T-helper 1 cell treated with Interleukin-12 subunit alpha and Interleukin-12 subunit beta and Interleukin-4 antibody, amounts not matched to agents 30 μg/mL and 1 μg/mL, for 36 hours (primary cell): ENCODE measurements around the gene SIRPA.

Experiments
- H3K27ac Mint-ChIP-seq: one replicate; pipeline ENCODE4 v1.8.0; 2021; ENCODE audit warnings: mild to moderate bottlenecking, mixed read lengths
- H3K27me3 Mint-ChIP-seq: one replicate; pipeline ENCODE4 v1.8.0; 2021; ENCODE audit warnings: low read depth, mixed read lengths
- H3K36me3 Mint-ChIP-seq: one replicate; pipeline ENCODE4 v1.8.0; 2021; ENCODE audit warnings: low read depth, mixed read lengths
- H3K4me1 Mint-ChIP-seq: one replicate; pipeline ENCODE4 v1.8.0; 2021; ENCODE audit warnings: low read depth, mixed read lengths
- H3K4me3 Mint-ChIP-seq: one replicate; pipeline ENCODE4 v1.8.0; 2021; ENCODE audit warnings: mild to moderate bottlenecking, moderate library complexity, mixed read lengths
- H3K9me3 Mint-ChIP-seq: one replicate; pipeline ENCODE4 v1.8.0; 2021; ENCODE audit warnings: mixed read lengths

SIRPA gene

GRCh38 chr20:1894951-1895673, at the start of gene SIRPA:
Gene SIRPA, plus strand, starts transcription at chr20:1895407. Its CDS starts 41 bp downstream, at chr20:1895448.
- H3K36me3 Mint-ChIP-seq = no peaks in the 10 kb centered on the region
- H3K27me3 Mint-ChIP-seq = peaks cover 75% of the 10 kb centered on the region
- H3K4me1 Mint-ChIP-seq = no peaks in the 10 kb centered on the region
- no peak within 1 kb of the TSS for H3K4me3 Mint-ChIP-seq
- no peaks in the 10 kb centered on the region for H3K9me3 Mint-ChIP-seq
- no peak within 1 kb of the TSS for H3K27ac Mint-ChIP-seq

- peaks cover 17% of the 10 kb centered on the region for H3K4me1 Mint-ChIP-seq
- H3K27me3 Mint-ChIP-seq = peaks cover 3% of the 10 kb centered on the region
- peaks cover 9% of the 10 kb centered on the region for H3K9me3 Mint-ChIP-seq
- no peak overlapping the region for H3K4me3 Mint-ChIP-seq
- H3K27ac Mint-ChIP-seq = no peak overlapping the region
- no peaks in the 10 kb centered on the region for H3K36me3 Mint-ChIP-seq
Observed at GRCh38 chr20:1845701-1846100, 49.5 kb upstream of the SIRPA start.

- peaks cover 9% of the 10 kb centered on the region for H3K9me3 Mint-ChIP-seq
Observed at GRCh38 chr20:1846341-1846740, 48.9 kb upstream of the SIRPA start.

GRCh38 chr20:1846876-1847275, 48.3 kb upstream of the SIRPA start:
- Mint-ChIP-seq H3K4me3 (no peak overlapping the region), H3K36me3 (no peaks in the 10 kb centered on the region), H3K27me3 (peaks cover 3% of the 10 kb centered on the region), H3K9me3 (peaks cover 9% of the 10 kb centered on the region), H3K27ac (no peak overlapping the region), H3K4me1 (peaks cover 20% of the 10 kb centered on the region)

More at GRCh38 chr20:1846341-1846740, 48.9 kb upstream of the SIRPA start:
- no peak overlapping the region for H3K4me3 Mint-ChIP-seq
- H3K36me3 Mint-ChIP-seq = no peaks in the 10 kb centered on the region
- peaks cover 3% of the 10 kb centered on the region for H3K27me3 Mint-ChIP-seq
- H3K27ac Mint-ChIP-seq = no peak overlapping the region
- peaks cover 20% of the 10 kb centered on the region for H3K4me1 Mint-ChIP-seq

GRCh38 chr20:1847780-1848179, 47.4 kb upstream of the SIRPA start:
- no peak overlapping the region for H3K27ac Mint-ChIP-seq
- no peak overlapping the region for H3K4me3 Mint-ChIP-seq
- peaks cover 2% of the 10 kb centered on the region for H3K36me3 Mint-ChIP-seq
- peaks cover 3% of the 10 kb centered on the region for H3K27me3 Mint-ChIP-seq
- peaks cover 13% of the 10 kb centered on the region for H3K9me3 Mint-ChIP-seq
- peaks cover 20% of the 10 kb centered on the region for H3K4me1 Mint-ChIP-seq

- Mint-ChIP-seq H3K4me3 (no peak overlapping the region), H3K36me3 (peaks cover 2% of the 10 kb centered on the region), H3K4me1 (peaks cover 20% of the 10 kb centered on the region), H3K27me3 (peaks cover 3% of the 10 kb centered on the region), H3K9me3 (peaks cover 13% of the 10 kb centered on the region), H3K27ac (no peak overlapping the region)
Observed at GRCh38 chr20:1848373-1848772, 46.8 kb upstream of the SIRPA start.

- peaks cover 2% of the 10 kb centered on the region for H3K36me3 Mint-ChIP-seq
- H3K9me3 Mint-ChIP-seq = peaks cover 13% of the 10 kb centered on the region
- no peak overlapping the region for H3K4me3 Mint-ChIP-seq
- H3K27me3 Mint-ChIP-seq = peaks cover 15% of the 10 kb centered on the region
- H3K27ac Mint-ChIP-seq = peak overlapping the region; percentile 15
- H3K4me1 Mint-ChIP-seq = peaks cover 9% of the 10 kb centered on the region
Observed at GRCh38 chr20:1851396-1851795, 43.8 kb upstream of the SIRPA start.

- peaks cover 2% of the 10 kb centered on the region for H3K36me3 Mint-ChIP-seq
- peaks cover 4% of the 10 kb centered on the region for H3K9me3 Mint-ChIP-seq
- peaks cover 9% of the 10 kb centered on the region for H3K4me1 Mint-ChIP-seq
- peaks cover 16% of the 10 kb centered on the region for H3K27me3 Mint-ChIP-seq
- H3K4me3 Mint-ChIP-seq = no peak overlapping the region
- H3K27ac Mint-ChIP-seq = no peak overlapping the region
Observed at GRCh38 chr20:1853473-1853872, 41.7 kb upstream of the SIRPA start.

- peaks cover 9% of the 10 kb centered on the region for H3K4me1 Mint-ChIP-seq
- H3K27ac Mint-ChIP-seq = no peak overlapping the region
Observed at GRCh38 chr20:1854246-1854645, 41.0 kb upstream of the SIRPA start.

GRCh38 chr20:1855109-1855508, 40.1 kb upstream of the SIRPA start:
- peaks cover 17% of the 10 kb centered on the region for H3K27me3 Mint-ChIP-seq
- H3K36me3 Mint-ChIP-seq = peaks cover 2% of the 10 kb centered on the region
- H3K4me1 Mint-ChIP-seq = peaks cover 7% of the 10 kb centered on the region
- H3K4me3 Mint-ChIP-seq = no peak overlapping the region
- no peak overlapping the region for H3K27ac Mint-ChIP-seq
- H3K9me3 Mint-ChIP-seq = peaks cover 4% of the 10 kb centered on the region

More at GRCh38 chr20:1854246-1854645, 41.0 kb upstream of the SIRPA start:
- Mint-ChIP-seq H3K36me3 (peaks cover 2% of the 10 kb centered on the region), H3K9me3 (peaks cover 4% of the 10 kb centered on the region), H3K27me3 (peaks cover 17% of the 10 kb centered on the region), H3K4me3 (no peak overlapping the region)

- H3K4me1 Mint-ChIP-seq = peaks cover 3% of the 10 kb centered on the region
- peaks cover 17% of the 10 kb centered on the region for H3K27me3 Mint-ChIP-seq
- H3K9me3 Mint-ChIP-seq = peaks cover 4% of the 10 kb centered on the region
- peaks cover 2% of the 10 kb centered on the region for H3K36me3 Mint-ChIP-seq
- H3K4me3 Mint-ChIP-seq = no peak overlapping the region
- no peak overlapping the region for H3K27ac Mint-ChIP-seq
Observed at GRCh38 chr20:1855690-1856089, 39.5 kb upstream of the SIRPA start.

- peaks cover 4% of the 10 kb centered on the region for H3K9me3 Mint-ChIP-seq
- H3K4me1 Mint-ChIP-seq = no peaks in the 10 kb centered on the region
- H3K27me3 Mint-ChIP-seq = peaks cover 17% of the 10 kb centered on the region
- no peak overlapping the region for H3K4me3 Mint-ChIP-seq
- no peak overlapping the region for H3K27ac Mint-ChIP-seq
- peaks cover 2% of the 10 kb centered on the region for H3K36me3 Mint-ChIP-seq
Observed at GRCh38 chr20:1856424-1856823, 38.8 kb upstream of the SIRPA start.

GRCh38 chr20:1857466-1857865, 37.7 kb upstream of the SIRPA start:
- no peak overlapping the region for H3K27ac Mint-ChIP-seq
- H3K4me3 Mint-ChIP-seq = no peak overlapping the region
- H3K4me1 Mint-ChIP-seq = no peaks in the 10 kb centered on the region
- H3K27me3 Mint-ChIP-seq = peaks cover 17% of the 10 kb centered on the region
- H3K36me3 Mint-ChIP-seq = no peaks in the 10 kb centered on the region
- H3K9me3 Mint-ChIP-seq = no peaks in the 10 kb centered on the region

GRCh38 chr20:1858871-1859270, 36.3 kb upstream of the SIRPA start:
- no peaks in the 10 kb centered on the region for H3K36me3 Mint-ChIP-seq
- peaks cover 21% of the 10 kb centered on the region for H3K27me3 Mint-ChIP-seq
- H3K4me3 Mint-ChIP-seq = no peak overlapping the region
- no peaks in the 10 kb centered on the region for H3K4me1 Mint-ChIP-seq
- no peak overlapping the region for H3K27ac Mint-ChIP-seq
- no peaks in the 10 kb centered on the region for H3K9me3 Mint-ChIP-seq

GRCh38 chr20:1860446-1860845, 34.8 kb upstream of the SIRPA start:
- no peaks in the 10 kb centered on the region for H3K9me3 Mint-ChIP-seq
- peaks cover 21% of the 10 kb centered on the region for H3K27me3 Mint-ChIP-seq
- H3K4me3 Mint-ChIP-seq = no peak overlapping the region
- H3K36me3 Mint-ChIP-seq = no peaks in the 10 kb centered on the region
- H3K4me1 Mint-ChIP-seq = no peaks in the 10 kb centered on the region
- H3K27ac Mint-ChIP-seq = no peak overlapping the region
